ENCODE data around the gene RAB7A. TPM values are rescaled to one million over a fixed set of nuclear protein-coding genes. Genes with fewer than 3 reads are reported as not detected.

Gene RAB7A
- total and polyA plus RNA-seq, 2 of the 8 experiments (the other 6 are each of a cell fraction or from before 2014, with no cell fraction given), result 179 to 195 TPM

- WGBS, 2 experiments (ENCODE audit: extremely low coverage in 1 of 2, insufficient coverage in 1 of 2, insufficient read length in 1 of 2, insufficient replicate concordance in 2 of 2, low coverage in 1 of 2, low lambda C conversion rate in 2 of 2, missing lambda C conversion rate in 1 of 2), result 89% methylated on average over 4 of the region's 4 CpGs; no CpG with 5 or more reads in 1 of the 2 experiments
- Histone ChIP-seq H3K4ac (replicated peaks; ENCODE audit: insufficient read length, low read depth, low read length) (no peak overlapping the region), H2BK15ac (ENCODE audit: low read length) (no peak overlapping the region), H3K4me2 (ENCODE audit: insufficient read depth in 1 of 2, low read depth in 2 of 2, low read length in 2 of 2) (no peak overlapping the region), H3K56ac (replicated peaks; ENCODE audit: insufficient read length, low read depth, low read length) (no peak overlapping the region), H3K4me3 (ENCODE audit: extremely low read depth in 1 of 4, insufficient read depth in 2 of 4, low read depth in 3 of 4, low read length in 4 of 4) (no peak overlapping the region), H2BK120ac (replicated peaks; ENCODE audit: low read depth, low read length) (no peak overlapping the region), H3K36me3 (ENCODE audit: control insufficient read depth in 2 of 4, insufficient read depth in 4 of 4, low read length in 3 of 4) (no peaks in the 10 kb centered on the region), H3K9ac (replicated peaks in 1 of 4; ENCODE audit: extremely low read depth in 1 of 4, low read depth in 3 of 4, low read length in 3 of 4) (no peak overlapping the region), H3K9me3 (ENCODE audit: insufficient read depth in 2 of 2, low read depth in 1 of 2, low read length in 1 of 2) (no peaks in the 10 kb centered on the region), H2BK12ac (ENCODE audit: low read depth, low read length) (no peak overlapping the region), H2AK5ac (ENCODE audit: low read depth, low read length) (no peak overlapping the region), H4K5ac (ENCODE audit: insufficient read length, low read depth, low read length) (no peak overlapping the region), H4K8ac (ENCODE audit: extremely low read depth, insufficient read depth, low read length) (no peak overlapping the region), H4K20me1 (replicated peaks in 1 of 2; ENCODE audit: control insufficient read depth in 1 of 2, insufficient read depth in 2 of 2, low read length in 2 of 2) (peaks cover 26 to 39% of the 10 kb centered on the region in 2 experiments), H3K18ac (ENCODE audit: extremely low read depth, low read length) (no peak overlapping the region), H3K27me3 (replicated peaks in 1 of 4; ENCODE audit: control insufficient read depth in 3 of 4, extremely low read depth in 1 of 4, insufficient read depth in 3 of 4, low read length in 3 of 4) (no peaks in the 10 kb centered on the region), H3K23ac (ENCODE audit: insufficient read length) (no peak overlapping the region), H3K27ac (ENCODE audit: low read depth, low read length) (no peak overlapping the region), H3K79me2 (ENCODE audit: control insufficient read depth in 1 of 2, insufficient read depth in 2 of 2, low read length in 2 of 2) (peaks cover 10 to 97% of the 10 kb centered on the region in 2 experiments), H2BK20ac (ENCODE audit: low read length) (no peak overlapping the region), H3K14ac (ENCODE audit: insufficient read length) (no peak overlapping the region), H2AFZ (ENCODE audit: low read length) (no peak overlapping the region), H3K79me1 (ENCODE audit: low read depth, low read length) (peaks cover 16% of the 10 kb centered on the region), H4K91ac (replicated peaks; ENCODE audit: insufficient read length, low read length) (no peak overlapping the region), H3K4me1 (replicated peaks in 1 of 4; ENCODE audit: control insufficient read depth in 3 of 4, insufficient read depth in 4 of 4, low read length in 3 of 4) (peaks cover 2 to 19% (median 13%) of the 10 kb centered on the region in 4 experiments; a peak in 6 of 7 replicates), H2BK5ac (ENCODE audit: low read depth, low read length) (no peak overlapping the region), H3K23me2 (ENCODE audit: low read depth, low read length) (no peaks in the 10 kb centered on the region; the same call in 1 of the 2 replicates)
- no peak for TF ChIP-seq BACH1 (IDR thresholded peaks at IDR 0.05; ENCODE audit: low read length)
- no peak for TF ChIP-seq KDM1A (IDR thresholded peaks at IDR 0.05; ENCODE audit: borderline replicate concordance, low read length)
- TF ChIP-seq E2F6 (IDR thresholded peaks at IDR 0.05), result no peak
- TF ChIP-seq POU5F1 (IDR thresholded peaks at IDR 0.05; ENCODE audit: low read depth, low read length), result no peak
- no peak for TF ChIP-seq ZNF274 (IDR thresholded peaks at IDR 0.05; ENCODE audit: borderline replicate concordance, extremely low read depth, low read length)
- TF ChIP-seq POLR2AphosphoS5 (IDR thresholded peaks at IDR 0.05; ENCODE audit: low read depth, low read length), result no peak
- TF ChIP-seq YY1 (IDR thresholded peaks at IDR 0.05; ENCODE audit: low read depth, low read length), result no peak
- TF ChIP-seq MAFK (IDR thresholded peaks at IDR 0.05; ENCODE audit: low read depth, low read length), result no peak
- TF ChIP-seq FOSL1 (IDR thresholded peaks at IDR 0.05; ENCODE audit: insufficient read depth, low read depth, low read length), result no peak
- FAIRE-seq, result no peak
- ChIA-PET CTCF (ENCODE audit: partially characterized antibody) (interaction anchor here (0.6 to 4.7 kb wide), 10 partner anchors 12 to 98 kb away, joined by 3 to 36 read pairs (median 3); no protein-coding TSS in a partner anchor), POLR2A (ENCODE audit: partially characterized antibody) (interaction anchor here (0.9 kb wide), 1 partner anchor 104 kb away, joined by 3 read pairs; no protein-coding TSS in a partner anchor)
- DNase-seq (ENCODE audit: low read depth in 1 of 2, low spot score in 2 of 2), result no peak
These were observed 57.8 kb downstream of the RAB7A start for GRCh38 chr3:128783774-128784173.

All from H1 (cell line).